ENCODE measurements around the gene CDC45.

The CDC45 gene

GRCh38 chr22:19492504-19493174, 12.9 kb downstream of the CDC45 start:
- no peak overlapping the region for H3K4me3 ChIP-seq (ENCODE audit: low read depth, low read length)
- TF ChIP-seq CTCF (IDR thresholded peaks at IDR 0.05; ENCODE audit: borderline replicate concordance, insufficient read depth, low read depth, low read length): no peak

DNA sequence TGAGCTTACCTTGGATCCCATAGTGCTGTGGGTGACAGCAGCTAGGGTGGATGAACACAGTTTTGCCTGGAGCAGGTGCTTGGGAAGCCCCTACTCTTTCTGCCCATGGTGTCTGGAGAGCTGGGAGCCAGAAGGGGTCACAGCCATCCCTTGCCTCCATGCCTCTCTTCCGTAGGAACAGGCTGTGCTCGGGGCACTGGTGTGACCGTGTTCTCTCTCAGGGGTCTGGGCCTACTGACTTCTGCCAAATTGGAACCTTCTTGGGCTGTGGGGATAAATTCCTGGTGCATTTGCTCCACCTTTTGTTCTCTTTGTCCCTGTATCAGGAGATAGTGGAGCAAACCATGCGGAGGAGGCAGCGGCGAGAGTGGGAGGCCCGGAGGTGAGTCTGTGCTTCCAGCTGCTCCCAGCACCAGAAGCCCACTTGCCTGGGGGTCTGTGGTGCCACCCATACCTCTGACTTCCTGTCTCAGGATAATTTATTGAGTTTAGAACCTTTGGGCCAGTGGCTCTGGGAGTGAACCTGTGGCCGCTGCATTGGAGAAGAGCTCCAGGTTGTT, 14.4 kb downstream of the CDC45 start:
- no peak overlapping the region for H3K4me3 ChIP-seq (ENCODE audit: low read depth, low read length)
- no peak for TF ChIP-seq CTCF (IDR thresholded peaks at IDR 0.05; ENCODE audit: borderline replicate concordance, insufficient read depth, low read depth, low read length)

DNA sequence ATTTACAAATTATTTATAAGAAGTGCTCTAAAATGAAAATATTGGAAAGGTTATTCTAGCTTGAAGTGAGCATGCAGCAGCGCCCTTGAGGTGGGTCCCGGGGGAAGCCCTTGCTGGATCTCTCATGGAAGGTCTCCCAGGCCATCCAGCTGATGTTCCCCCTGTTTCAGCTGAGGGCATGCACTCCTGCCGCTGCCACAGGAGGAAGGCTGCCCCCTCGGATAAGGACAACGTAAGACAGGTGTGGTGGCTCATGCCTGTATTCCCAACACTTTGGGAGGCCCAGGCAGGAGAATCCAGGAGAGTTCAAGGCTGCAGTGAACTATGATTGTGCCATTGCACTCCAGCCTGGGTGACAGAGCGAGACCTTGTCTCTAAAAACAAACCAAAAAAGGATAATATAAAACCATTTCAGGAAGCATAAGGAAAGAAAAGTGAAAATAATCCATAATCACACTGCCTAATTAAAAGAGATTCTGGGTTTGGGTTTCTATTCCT, 15.0 kb downstream of the CDC45 start:
- no peak overlapping the region for H3K4me3 ChIP-seq (ENCODE audit: low read depth, low read length)
- no peak for TF ChIP-seq CTCF (IDR thresholded peaks at IDR 0.05; ENCODE audit: borderline replicate concordance, insufficient read depth, low read depth, low read length)

DNA sequence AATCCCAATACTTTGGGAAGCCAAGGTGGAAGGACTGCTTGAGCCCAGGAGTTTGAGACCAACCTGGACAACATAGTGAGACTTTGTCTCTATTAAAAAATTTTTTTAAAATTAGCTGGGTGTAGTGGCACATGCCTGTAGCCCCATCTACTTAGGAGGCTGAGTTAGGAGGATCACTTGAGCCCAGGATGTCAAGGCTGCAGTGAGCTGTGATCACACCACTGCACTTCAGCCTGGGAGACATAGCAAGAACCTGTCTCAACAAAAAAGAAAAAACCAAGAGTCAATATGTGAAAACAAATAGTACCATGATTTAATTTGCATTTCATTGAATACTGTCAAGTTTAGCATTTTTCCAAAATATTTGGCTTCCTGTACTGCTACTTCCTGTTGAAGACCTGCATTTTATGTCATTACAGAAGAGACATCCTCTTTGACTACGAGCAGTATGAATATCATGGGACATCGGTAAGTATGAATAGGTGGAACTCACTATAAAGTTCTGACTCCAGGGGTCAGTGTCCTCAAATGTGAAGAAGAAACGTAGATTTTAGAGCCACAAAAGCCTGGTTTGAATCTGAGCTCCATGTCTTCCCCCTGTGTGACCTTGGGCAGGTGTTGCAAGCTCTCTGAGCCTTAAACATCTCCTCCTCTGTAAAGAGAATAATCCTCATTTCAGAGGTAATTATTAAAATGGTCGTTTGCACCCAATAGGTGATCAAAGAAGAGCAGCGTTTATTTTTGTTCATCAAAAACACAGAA, 16.0 kb downstream of the CDC45 start:
- TF ChIP-seq CTCF (IDR thresholded peaks at IDR 0.05; ENCODE audit: borderline replicate concordance, insufficient read depth, low read depth, low read length): no peak
- no peak overlapping the region for H3K4me3 ChIP-seq (ENCODE audit: low read depth, low read length)

DNA sequence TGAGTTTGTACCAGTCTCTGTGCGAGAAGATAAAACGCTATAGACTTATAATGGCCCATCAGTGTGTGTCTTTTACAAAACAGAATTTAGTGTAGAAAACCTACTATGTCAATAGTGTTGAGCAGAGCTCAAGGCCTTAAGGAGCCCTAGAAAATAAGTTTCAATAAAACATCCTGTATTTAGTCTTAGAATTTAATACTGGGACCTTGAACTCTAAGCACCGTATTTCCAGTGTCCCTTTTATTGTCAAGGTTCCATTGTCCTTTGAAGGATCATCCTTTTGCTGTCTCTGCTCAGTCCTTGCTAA, 16.6 kb downstream of the CDC45 start:
- TF ChIP-seq CTCF (IDR thresholded peaks at IDR 0.05; ENCODE audit: borderline replicate concordance, insufficient read depth, low read depth, low read length): no peak
- H3K4me3 ChIP-seq (ENCODE audit: low read depth, low read length): no peak overlapping the region

DNA sequence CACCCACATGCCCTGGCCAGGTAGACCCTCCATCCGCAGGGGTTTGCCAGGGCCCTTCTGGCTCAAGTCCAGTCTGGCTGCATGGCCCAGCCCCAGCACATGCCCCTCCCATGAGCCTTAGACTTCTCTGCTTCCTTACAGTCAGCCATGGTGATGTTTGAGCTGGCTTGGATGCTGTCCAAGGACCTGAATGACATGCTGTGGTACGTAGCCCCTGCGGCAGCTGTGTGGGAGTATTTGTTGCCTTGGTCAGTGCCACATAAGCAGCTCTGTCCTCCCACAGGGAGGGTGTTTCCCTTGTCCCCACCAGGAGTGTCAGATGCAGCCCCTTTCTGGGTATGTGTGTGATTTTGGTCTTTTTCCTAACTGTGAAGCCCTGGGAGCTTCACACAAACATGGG, 17.5 kb downstream of the CDC45 start:
- no peak overlapping the region for H3K4me3 ChIP-seq (ENCODE audit: low read depth, low read length)
- TF ChIP-seq CTCF (IDR thresholded peaks at IDR 0.05; ENCODE audit: borderline replicate concordance, insufficient read depth, low read depth, low read length): no peak

All from GM12875 (cell line).